ENCODE results near the gene CTBP1.

GRCh38 chr4:1240721-1241465 is 8.0 kb downstream of the CTBP1 start:
- TF ChIP-seq EZH2 (IDR thresholded peaks at IDR 0.05; ENCODE audit: low read length, unreplicated experiment) (no peak), CTCF (conservative IDR thresholded peaks at IDR 0.05; ENCODE audit: low read depth, low read length) (no peak)

All from PC-3 (cell line).